B cell (primary cell): ENCODE data around the gene MTG2. TPM values are rescaled to one million over a fixed set of nuclear protein-coding genes. Genes with fewer than 3 reads are reported as not detected.

Experiments used
- ATAC-seq: fragments of 200-7000 bp; cut with Tn5 transposase; one replicate; pipeline ENCODE4 v1.10.0; 2021; ENCODE audit warnings: low read depth, mild to moderate bottlenecking, moderate number of reproducible peaks, moderate library complexity
- CTCF ChIA-PET: fragments of 350-600 bp; sonication (Branson Sonifier 250); formaldehyde crosslinking; loops from one replicate; lab custom pipeline; 2021; ENCODE audit warnings: antibody characterized with exemption, inconsistent platforms; lab: Charles Lee
- POLR2A ChIA-PET: fragments of 350-600 bp; sonication (Branson Sonifier 250); formaldehyde crosslinking; loops from one replicate; lab custom pipeline; 2021; ENCODE audit warnings: antibody characterized with exemption; lab: Charles Lee
- DNase-seq: peaks from one replicate; pipeline ENCODE4 v3.0.0; 2013
- H2AFZ ChIP-seq: 2 replicates; pipeline ENCODE4 v1.6.1; 2012; ENCODE audit warnings: mild to moderate bottlenecking, low read depth, low read length; ENCODE audit not compliant: insufficient read depth, poor library complexity, severe bottlenecking
- H3K27ac ChIP-seq, 2 donors: 1 replicate in 1 of 2; 2 replicates in 1 of 2; pipeline ENCODE4 v1.5.1; 2012 to 2013; ENCODE audit warnings: low read length in 2 of 2, mild to moderate bottlenecking in 2 of 2, moderate library complexity in 1 of 2
- H3K27me3 ChIP-seq, 4 experiments: fragments of 200-600 bp in 1 of 4; sonication (generic) in 1 of 4; replicated peaks in 1 of 4; 1 replicate in 2 of 4; 2 replicates in 2 of 4; pipeline versions ENCODE4 v1.6.1 to v1.7.0; 2013 to 2016; ENCODE audit warnings: low read length in 3 of 4, mild to moderate bottlenecking in 2 of 4, mixed read lengths in 1 of 4, moderate library complexity in 1 of 4; ENCODE audit not compliant: insufficient read depth in 4 of 4, control insufficient read depth in 3 of 4; ENCODE audit errors: control extremely low read depth in 1 of 4
- H3K36me3 ChIP-seq, 2 experiments: replicated peaks in 1 of 2; 1 replicate in 1 of 2; 2 replicates in 1 of 2; pipeline versions ENCODE4 v1.6.1 to v1.7.1; 2013; ENCODE audit warnings: low read length in 1 of 2; ENCODE audit not compliant: insufficient read depth in 2 of 2, control insufficient read depth in 1 of 2; ENCODE audit errors: control extremely low read depth in 1 of 2, extremely low read depth in 1 of 2
- H3K4me1 ChIP-seq, 2 donors: fragments of 200-600 bp in 1 of 2; sonication (generic) in 1 of 2; 1 replicate in 1 of 2; 2 replicates in 1 of 2; pipeline versions ENCODE4 v1.5.1 to v1.6.1; 2013 to 2017; ENCODE audit warnings: low read length in 2 of 2; ENCODE audit not compliant: control insufficient read depth in 2 of 2, insufficient read depth in 2 of 2
- H3K4me2 ChIP-seq: replicated peaks from 2 replicates; pipeline ENCODE3; 2012; ENCODE audit warnings: mild to moderate bottlenecking, low read depth, low read length; ENCODE audit not compliant: poor library complexity, severe bottlenecking
- H3K4me3 ChIP-seq, 5 experiments: fragments of 200-600 bp in 1 of 5; sonication (generic) in 1 of 5; 1 replicate in 3 of 5; 2 replicates in 2 of 5; pipeline versions ENCODE4 v1.5.1 to v1.7.0; 2011 to 2016; ENCODE audit warnings: low read length in 4 of 5, mild to moderate bottlenecking in 4 of 5, low read depth in 2 of 5, control low read depth in 1 of 5, moderate library complexity in 1 of 5; ENCODE audit not compliant: insufficient read depth in 1 of 5; ENCODE audit errors: control extremely low read depth in 1 of 5, extremely low read depth in 1 of 5
- H3K79me2 ChIP-seq: fragments of 200-600 bp; sonication (generic); one replicate; pipeline ENCODE4 v1.6.0; 2016; ENCODE audit warnings: low read length; ENCODE audit not compliant: control insufficient read depth, insufficient read depth
- H3K9ac ChIP-seq: fragments of 200-600 bp; sonication (generic); 2 replicates; pipeline ENCODE4 v1.6.1; 2017; ENCODE audit warnings: mild to moderate bottlenecking, low read length, moderate library complexity
- H3K9me3 ChIP-seq, 3 donors: one replicate each; pipeline versions ENCODE4 v1.6.1 to v1.7.1; 2013; ENCODE audit warnings: low read length in 2 of 3; ENCODE audit not compliant: control insufficient read depth in 2 of 3, insufficient read depth in 1 of 3; ENCODE audit errors: control extremely low read depth in 1 of 3
- H4K20me1 ChIP-seq: 2 replicates; pipeline ENCODE4 v1.6.0; 2012; ENCODE audit warnings: mild to moderate bottlenecking, low read length; ENCODE audit not compliant: insufficient read depth, control insufficient read depth, poor library complexity, severe bottlenecking
- H3K27ac Mint-ChIP-seq: one replicate; pipeline ENCODE4 v1.8.0; 2021; ENCODE audit warnings: mixed read lengths
- H3K27me3 Mint-ChIP-seq: one replicate; pipeline ENCODE4 v1.8.0; 2021; ENCODE audit warnings: mixed read lengths
- H3K4me1 Mint-ChIP-seq: one replicate; pipeline ENCODE4 v1.8.0; 2021; ENCODE audit warnings: mixed read lengths
- H3K4me3 Mint-ChIP-seq: one replicate; pipeline ENCODE4 v1.8.0; 2021; ENCODE audit warnings: mixed read lengths
- H3K9me3 Mint-ChIP-seq: one replicate; pipeline ENCODE4 v1.8.0; 2022; ENCODE audit warnings: mixed read lengths; ENCODE audit not compliant: insufficient read depth
- CTCF ChIP-seq: fragments of 200-600 bp; IDR thresholded peaks from one replicate; pipeline ENCODE4 v1.8.0; 2022; ENCODE audit warnings: antibody characterized with exemption, mild to moderate bottlenecking
- EZH2 ChIP-seq: IDR thresholded peaks from 2 replicates; pipeline ENCODE4 v1.6.1; 2012; ENCODE audit warnings: borderline replicate concordance, low read depth, mild to moderate bottlenecking, moderate library complexity, low read length; ENCODE audit not compliant: insufficient read depth, poor library complexity, severe bottlenecking
- WGBS: methylation state at CpG from one replicate; pipeline ENCODE4 v1.1.5; 2013; ENCODE audit warnings: missing lambda C conversion rate; ENCODE audit not compliant: insufficient coverage; 5-methylcytosine and 5-hydroxymethylcytosine counted together
- intact Hi-C: fragments of 100-400 bp; cut with micrococcal nuclease; formaldehyde crosslinking; loops from one replicate; pipeline ENCODE4 v1.10.0; 2022
- polyA plus RNA-seq: library from polyadenylated mRNA; depleted of rRNA; stranded (reverse); fragments of >200 nt; gene quantifications from 2 replicates; pipeline ENCODE4 v1.2.3, GENCODE V29; 2012
- total RNA-seq, 2 donors: library from RNA; stranded (reverse); fragments of 120-200 nt in 1 of 2; gene quantifications; 1 replicate in 1 of 2; 2 replicates in 1 of 2; pipeline versions ENCODE4 v1.2.3 to v1.2.4, GENCODE V29; 2013 to 2022

The MTG2 gene
- total and polyA plus RNA-seq, 2 donors (not counting 1 experiment from before 2014, with no cell fraction given) = 29.6 to 48.4 TPM

GRCh38 chr20:62229667-62230066, 46.8 kb downstream of the MTG2 start:
- Histone ChIP-seq H3K36me3 (no peaks in the 10 kb centered on the region), H3K4me1 (no peaks in the 10 kb centered on the region), H3K4me3 (no peak overlapping the region), H3K9ac (no peak overlapping the region), H3K79me2 (no peaks in the 10 kb centered on the region), H2AFZ (no peak overlapping the region), H3K9me3 (peaks cover 0 to 20% (median 5%) of the 10 kb centered on the region in 3 donors), H3K27me3 (peaks cover 0 to 27% (median 1%) of the 10 kb centered on the region in 4 experiments), H4K20me1 (no peaks in the 10 kb centered on the region), H3K4me2 (no peak overlapping the region), H3K27ac (no peak overlapping the region)
- intact Hi-C loops = no loop called here
- ATAC-seq (no peak), DNase-seq (no peak)
- Mint-ChIP-seq H3K4me1 (no peaks in the 10 kb centered on the region), H3K9me3 (no peaks in the 10 kb centered on the region), H3K27ac (no peak overlapping the region), H3K27me3 (peaks cover 17% of the 10 kb centered on the region), H3K4me3 (no peak overlapping the region)
- 47% methylated on average over 4 of the region's 4 CpGs for WGBS
- TF ChIP-seq EZH2 (no peak), CTCF (no peak)
- ChIA-PET POLR2A (no interaction called here), CTCF (no interaction called here)

GRCh38 chr20:62230276-62230675, 47.4 kb downstream of the MTG2 start:
- H3K9me3 Mint-ChIP-seq = no peaks in the 10 kb centered on the region
- no peak for DNase-seq
- Histone ChIP-seq H3K9me3 (peaks cover 0 to 20% (median 5%) of the 10 kb centered on the region in 3 donors), H2AFZ (no peak overlapping the region), H3K9ac (no peak overlapping the region), H3K4me2 (no peak overlapping the region), H3K4me1 (no peaks in the 10 kb centered on the region), H4K20me1 (no peaks in the 10 kb centered on the region), H3K27ac (no peak overlapping the region), H3K36me3 (no peaks in the 10 kb centered on the region), H3K79me2 (no peaks in the 10 kb centered on the region), H3K27me3 (peaks cover 0 to 24% (median 1%) of the 10 kb centered on the region in 4 experiments), H3K4me3 (no peak overlapping the region)
- H3K4me3 Mint-ChIP-seq = no peak overlapping the region
- intact Hi-C loops = no loop called here
- H3K27ac Mint-ChIP-seq = no peak overlapping the region
- TF ChIP-seq EZH2 (no peak), CTCF (no peak)
- no peak for ATAC-seq
- ChIA-PET CTCF (no interaction called here), POLR2A (no interaction called here)
- peaks cover 12% of the 10 kb centered on the region for H3K27me3 Mint-ChIP-seq
- H3K4me1 Mint-ChIP-seq = no peaks in the 10 kb centered on the region
- WGBS = 98% methylated on average over 2 of the region's 2 CpGs
